ENCODE measurements around the gene GABRG3.

- TF ChIP-seq CTCF (IDR thresholded peaks at IDR 0.05) (no peak), POLR2A (IDR thresholded peaks at IDR 0.05) (no peak)
Measured at GRCh38 chr15:27223179-27223578, 252.2 kb downstream of the GABRG3 start.

Measured in adrenal gland (tissue), 5 donors.